Measurements from ENCODE around the gene ZSCAN16. TPM values are rescaled to one million over a fixed set of nuclear protein-coding genes. Genes with fewer than 3 reads are reported as not detected.
"Not testable (repeated sequence)": the region's sequence is repeated elsewhere in the genome, so short reads cannot be mapped to it uniquely, and the experiment has no call there.

ZSCAN16 gene
- total and polyA plus RNA-seq, 2 donors (not counting 1 experiment from before 2014, with no cell fraction given) = 5.4 to 15.4 TPM

- POLR2A ChIA-PET = interaction anchor here (0.7 kb wide), 1 partner anchor 1716 kb away, joined by 4 read pairs; no protein-coding TSS in a partner anchor
- peak overlapping the region; percentile 98 for H3K27ac Mint-ChIP-seq
- Histone ChIP-seq H3K36me3 (replicated peaks in 1 of 2; ENCODE audit: control extremely low read depth in 1 of 2, control insufficient read depth in 1 of 2, extremely low read depth in 1 of 2, insufficient read depth in 2 of 2, low read length in 1 of 2) (no peaks in the 10 kb centered on the region), H3K9ac (ENCODE audit: low read length) (no peak overlapping the region), H3K27ac (ENCODE audit: low read length in 2 of 2) (no peak overlapping the region), H3K9me3 (ENCODE audit: control extremely low read depth in 1 of 3, control insufficient read depth in 2 of 3, insufficient read depth in 1 of 3, low read length in 2 of 3) (no peaks in the 10 kb centered on the region), H4K20me1 (ENCODE audit: control insufficient read depth, insufficient read depth, low read length, poor library complexity, severe bottlenecking) (no peaks in the 10 kb centered on the region), H3K79me2 (ENCODE audit: control insufficient read depth, insufficient read depth, low read length) (no peaks in the 10 kb centered on the region), H3K27me3 (replicated peaks in 1 of 4; ENCODE audit: control extremely low read depth in 1 of 4, control insufficient read depth in 3 of 4, insufficient read depth in 4 of 4, low read length in 3 of 4) (no peaks in the 10 kb centered on the region), H3K4me3 (ENCODE audit: control extremely low read depth in 1 of 5, extremely low read depth in 1 of 5, insufficient read depth in 1 of 5, low read depth in 2 of 5, low read length in 4 of 5) (no peak overlapping the region), H3K4me2 (replicated peaks; ENCODE audit: low read depth, low read length, poor library complexity, severe bottlenecking) (no peak overlapping the region), H3K4me1 (ENCODE audit: control insufficient read depth in 2 of 2, insufficient read depth in 2 of 2, low read length in 2 of 2) (peaks cover 10 to 22% of the 10 kb centered on the region in 2 donors), H2AFZ (ENCODE audit: insufficient read depth, low read depth, low read length, poor library complexity, severe bottlenecking) (no peak overlapping the region)
- TF ChIP-seq EZH2 (IDR thresholded peaks at IDR 0.05; ENCODE audit: borderline replicate concordance, insufficient read depth, low read depth, low read length, poor library complexity, severe bottlenecking) (no peak), CTCF (IDR thresholded peaks at IDR 0.05) (no peak)
- no peak for DNase-seq
- intact Hi-C loops (cut with micrococcal nuclease) = no loop called here
- no peak for ATAC-seq (ENCODE audit: low read depth)
- no peaks in the 10 kb centered on the region for H3K27me3 Mint-ChIP-seq
- peaks cover 36% of the 10 kb centered on the region for H3K4me1 Mint-ChIP-seq
- WGBS (ENCODE audit: insufficient coverage) = 72% methylated on average over 4 of the region's 6 CpGs
- H3K4me3 Mint-ChIP-seq = peak overlapping the region; percentile 8
- CTCF ChIA-PET = no interaction called here
- no peaks in the 10 kb centered on the region for H3K9me3 Mint-ChIP-seq (ENCODE audit: insufficient read depth)
These were observed 45.6 kb upstream of the ZSCAN16 start for GRCh38 chr6:28078836-28079235.

- H3K79me2 ChIP-seq (ENCODE audit: control insufficient read depth, insufficient read depth, low read length); H3K9me3 Mint-ChIP-seq (ENCODE audit: insufficient read depth); H3K36me3 ChIP-seq (replicated peaks in 1 of 2; ENCODE audit: control extremely low read depth in 1 of 2, control insufficient read depth in 1 of 2, extremely low read depth in 1 of 2, insufficient read depth in 2 of 2, low read length in 1 of 2); H3K27me3 ChIP-seq (replicated peaks in 1 of 4; ENCODE audit: control extremely low read depth in 1 of 4, control insufficient read depth in 3 of 4, insufficient read depth in 4 of 4, low read length in 3 of 4); H4K20me1 ChIP-seq (ENCODE audit: control insufficient read depth, insufficient read depth, low read length, poor library complexity, severe bottlenecking); H3K9me3 ChIP-seq (ENCODE audit: control extremely low read depth in 1 of 3, control insufficient read depth in 2 of 3, insufficient read depth in 1 of 3, low read length in 2 of 3); DNase-seq; H3K27me3 Mint-ChIP-seq: not testable (repeated sequence)
- Histone ChIP-seq H3K27ac (ENCODE audit: low read length in 2 of 2) (peak within 1 kb of the TSS; percentile 94 to 100), H3K4me2 (replicated peaks; ENCODE audit: low read depth, low read length, poor library complexity, severe bottlenecking) (peak within 1 kb of the TSS; percentile 87), H3K4me1 (ENCODE audit: control insufficient read depth in 2 of 2, insufficient read depth in 2 of 2, low read length in 2 of 2) (peaks cover 10 to 22% of the 10 kb centered on the region in 2 donors), H2AFZ (ENCODE audit: insufficient read depth, low read depth, low read length, poor library complexity, severe bottlenecking) (peak within 1 kb of the TSS; percentile 68), H3K4me3 (ENCODE audit: control extremely low read depth in 1 of 5, extremely low read depth in 1 of 5, insufficient read depth in 1 of 5, low read depth in 2 of 5, low read length in 4 of 5) (peak within 1 kb of the TSS; percentile 67 to 96 (median 88)), H3K9ac (ENCODE audit: low read length) (peak within 1 kb of the TSS; percentile 100)
- peak; percentile 29 for ATAC-seq (ENCODE audit: low read depth)
- H3K4me3 Mint-ChIP-seq = peak within 1 kb of the TSS; percentile 92
- intact Hi-C loops (cut with micrococcal nuclease) = loop anchor here (1.0 to 10.0 kb wide), 7 partner anchors 178 to 948 kb away; partner anchors contain the start of genes ZSCAN26 and ZSCAN31
- ChIA-PET POLR2A (interaction anchor here (0.7 to 1.4 kb wide), 8 partner anchors 24 to 1552 kb away, joined by 3 to 10 read pairs (median 6); partner anchors contain the start of gene NKAPL), CTCF (interaction anchor here (1.0 kb wide), 1 partner anchor 28 kb away, joined by 3 read pairs; no protein-coding TSS in a partner anchor)
- 0% methylated on average over 10 of the region's 15 CpGs for WGBS (ENCODE audit: insufficient coverage)
- peaks cover 36% of the 10 kb centered on the region for H3K4me1 Mint-ChIP-seq
- peak within 1 kb of the TSS; percentile 98 for H3K27ac Mint-ChIP-seq
These were observed 44.1 kb upstream of the ZSCAN16 start, which contains the start of gene ZNF165 for GRCh38 chr6:28080381-28080630. TSS of gene ZNF165 (plus strand) at chr6:28080568. CDS start at chr6:28085481, 4,913 bp downstream.

Data from B cell (primary cell).